ENCODE measurements around the gene ANXA10.
"Not testable (repeated sequence)": the region's sequence is repeated elsewhere in the genome, so short reads cannot be mapped to it uniquely, and the experiment has no call there.

GRCh38 chr4:168137695-168138094 is 45.4 kb downstream of the ANXA10 start:
- TF ChIP-seq CTCF (conservative IDR thresholded peaks at IDR 0.05; ENCODE audit: low read depth in 2 of 2); POLR2AphosphoS5 (IDR thresholded peaks at IDR 0.05; ENCODE audit: low read depth); REST (IDR thresholded peaks at IDR 0.05; ENCODE audit: unreplicated experiment); NANOG (IDR thresholded peaks at IDR 0.05; ENCODE audit: borderline replicate concordance); EZH2 (IDR thresholded peaks at IDR 0.05; ENCODE audit: low read depth, unreplicated experiment); CREB1 (CRISPR knock-in tag; IDR thresholded peaks at IDR 0.05; ENCODE audit: low read depth); EZH2phosphoT487 (IDR thresholded peaks at IDR 0.05; ENCODE audit: unreplicated experiment); JUNB (IDR thresholded peaks at IDR 0.05; ENCODE audit: unreplicated experiment); ZNF462 (CRISPR knock-in tag; IDR thresholded peaks at IDR 0.05): not testable (repeated sequence)

All from GM23338 (cell line).